Measurements from ENCODE around the gene TFG.
A peak's percentile ranks its signal among the peaks of the same experiment; 100 is the strongest.

Gene TFG

GRCh38 chr3:100708644-100708988 lies 678 bp upstream of the TFG start:
- DNase-seq: no peak

- peak; percentile 72 for DNase-seq
Measured at GRCh38 chr3:100709842-100710260, 557 bp downstream of the TFG start.

GRCh38 chr3:100710261-100710968 lies 1.1 kb downstream of the TFG start:
- DNase-seq: peak; percentile 94

- no peak for DNase-seq
Measured at GRCh38 chr3:100715176-100715575, 5.9 kb downstream of the TFG start.

- no peak for DNase-seq
Measured at GRCh38 chr3:100717063-100717462, 7.8 kb downstream of the TFG start.

- no peak for DNase-seq
Measured at GRCh38 chr3:100717637-100718487, 8.6 kb downstream of the TFG start.

GRCh38 chr3:100719136-100719535 lies 9.8 kb downstream of the TFG start:
- no peak for DNase-seq

- DNase-seq: no peak
Measured at GRCh38 chr3:100720426-100720825, 11.1 kb downstream of the TFG start.

GRCh38 chr3:100725935-100726513 lies 16.7 kb downstream of the TFG start:
- no peak for DNase-seq

- DNase-seq: no peak
Measured at GRCh38 chr3:100726706-100727105, 17.4 kb downstream of the TFG start.

GRCh38 chr3:100730524-100730923 lies 21.2 kb downstream of the TFG start:
- no peak for DNase-seq

GRCh38 chr3:100732435-100732834 lies 23.1 kb downstream of the TFG start:
- no peak for DNase-seq

GRCh38 chr3:100737334-100737733 lies 28.0 kb downstream of the TFG start:
- peak; percentile 37 for DNase-seq

GRCh38 chr3:100740207-100740606 lies 30.9 kb downstream of the TFG start:
- DNase-seq: no peak

- no peak for DNase-seq
Measured at GRCh38 chr3:100743535-100743934, 34.2 kb downstream of the TFG start.

GRCh38 chr3:100744671-100745070 lies 35.4 kb downstream of the TFG start:
- no peak for DNase-seq

GRCh38 chr3:100745617-100746016 lies 36.3 kb downstream of the TFG start:
- no peak for DNase-seq

- DNase-seq: no peak
Measured at GRCh38 chr3:100746092-100746491, 36.8 kb downstream of the TFG start.

- no peak for DNase-seq
Measured at GRCh38 chr3:100748220-100748619, 38.9 kb downstream of the TFG start.

- DNase-seq: no peak
Measured at GRCh38 chr3:100748967-100749366, 39.7 kb downstream of the TFG start.

- DNase-seq: no peak
Measured at GRCh38 chr3:100753846-100754245, 44.6 kb downstream of the TFG start.

- no peak for DNase-seq
Measured at GRCh38 chr3:100754563-100755334, 45.5 kb downstream of the TFG start.

GRCh38 chr3:100756441-100756840 lies 47.1 kb downstream of the TFG start:
- no peak for DNase-seq
